SK-N-SH (cell line): ENCODE data around the gene COLEC11. TPM values are rescaled to one million over a fixed set of nuclear protein-coding genes. Genes with fewer than 3 reads are reported as not detected.

ENCODE experiments used
- CTCF ChIA-PET: fragments of 300-600, 350-600 bp; formaldehyde crosslinking; extraction: SDS; loops from one replicate; lab custom pipeline; 2021; lab: Yijun Ruan, JAX
- POLR2A ChIA-PET: fragments of 350-600 bp; sonication (Branson Sonifier 250); formaldehyde crosslinking; extraction: SDS; loops from one replicate; lab custom pipeline; 2020; ENCODE audit warnings: antibody characterized with exemption, inconsistent platforms; lab: Yijun Ruan, JAX
- DNase-seq: peaks from one replicate; pipeline ENCODE4 v3.0.0; 2012
- H2AFZ ChIP-seq: fragments of 200-600 bp; sonication (generic); 2 replicates; pipeline ENCODE4 v1.8.1; 2016; ENCODE audit warnings: antibody characterized with exemption, mild to moderate bottlenecking, low read depth
- H3F3A ChIP-seq: fragments of 200-600 bp; sonication (generic); replicated peaks from 2 replicates; pipeline ENCODE3; 2016; ENCODE audit warnings: antibody characterized with exemption, mild to moderate bottlenecking; ENCODE audit not compliant: insufficient read depth
- H3K27ac ChIP-seq, 2 experiments: fragments of 200-500 bp in 1 of 2; fragments of 200-600 bp in 1 of 2; sonication (Bioruptor generic) in 1 of 2; sonication (generic), shearing (Covaris generic) in 1 of 2; 2 replicates each; pipeline versions ENCODE4 v1.5.1 to v1.6.1; 2014 to 2016; ENCODE audit warnings: low read depth in 2 of 2, inconsistent platforms in 1 of 2, low read length in 1 of 2, mild to moderate bottlenecking in 1 of 2, mixed read lengths in 1 of 2
- H3K27me3 ChIP-seq: fragments of 200-600 bp; sonication (generic), shearing (Covaris generic); 2 replicates; pipeline ENCODE4 v1.6.1; 2016; ENCODE audit warnings: mixed run types; ENCODE audit not compliant: insufficient read depth
- H3K36me3 ChIP-seq, 2 experiments: fragments of 200-500 bp in 1 of 2; fragments of 200-600 bp in 1 of 2; sonication (Bioruptor generic) in 1 of 2; sonication (generic) in 1 of 2; replicated peaks in 1 of 2; 2 replicates each; pipeline versions ENCODE3 to v1.5.1; 2014 to 2016; ENCODE audit warnings: low read length in 1 of 2, mild to moderate bottlenecking in 1 of 2; ENCODE audit not compliant: insufficient read depth in 2 of 2, control insufficient read depth in 1 of 2
- H3K4me1 ChIP-seq, 2 experiments: fragments of 200-500 bp in 1 of 2; fragments of 200-600 bp in 1 of 2; sonication (Bioruptor generic) in 1 of 2; sonication (generic), shearing (Covaris generic) in 1 of 2; 2 replicates each; pipeline versions ENCODE4 v1.5.1 to v1.6.1; 2014 to 2016; ENCODE audit warnings: low read depth in 1 of 2, low read length in 1 of 2, mixed run types in 1 of 2; ENCODE audit not compliant: insufficient read depth in 2 of 2, control insufficient read depth in 1 of 2
- H3K4me2 ChIP-seq: fragments of 200-600 bp; sonication (generic), shearing (Covaris generic); 2 replicates; pipeline ENCODE4 v1.6.1; 2017; ENCODE audit warnings: mixed run types
- H3K4me3 ChIP-seq, 2 experiments: fragments of 200-500 bp in 1 of 2; fragments of 200-600 bp in 1 of 2; sonication (Bioruptor generic) in 1 of 2; sonication (generic), shearing (Covaris generic) in 1 of 2; 2 replicates each; pipeline versions ENCODE4 v1.5.1 to v1.8.1; 2014 to 2016; ENCODE audit warnings: low read depth in 2 of 2, inconsistent platforms in 1 of 2, low read length in 1 of 2, mild to moderate bottlenecking in 1 of 2, mixed read lengths in 1 of 2, moderate library complexity in 1 of 2
- H3K79me2 ChIP-seq: fragments of 200-600 bp; sonication (generic); 2 replicates; pipeline ENCODE4 v1.8.1; 2017; ENCODE audit warnings: mild to moderate bottlenecking; ENCODE audit not compliant: insufficient read depth
- H3K9ac ChIP-seq: fragments of 200-600 bp; sonication (generic); 2 replicates; pipeline ENCODE4 v1.6.1; 2017; ENCODE audit warnings: mixed run types
- H3K9me2 ChIP-seq: fragments of 200-600 bp; sonication (generic); 2 replicates; pipeline ENCODE4 v1.6.1; 2017; ENCODE audit warnings: mixed run types
- H3K9me3 ChIP-seq: fragments of 200-600 bp; sonication (generic); 2 replicates; pipeline ENCODE4 v1.6.1; 2017; ENCODE audit warnings: mixed run types, mild to moderate bottlenecking, moderate library complexity
- H4K20me1 ChIP-seq: fragments of 200-600 bp; sonication (generic); 2 replicates; pipeline ENCODE4 v1.6.1; 2017; ENCODE audit warnings: mild to moderate bottlenecking, mixed run types; ENCODE audit not compliant: insufficient read depth
- CTCF ChIP-seq: fragments of 200-600 bp; sonication (generic); IDR thresholded peaks from 2 replicates; pipeline ENCODE4 v1.6.1; 2017; ENCODE audit warnings: antibody characterized with exemption, mild to moderate bottlenecking, moderate library complexity
- EP300 ChIP-seq, 2 experiments: IDR thresholded peaks; 2 replicates each; pipeline versions ENCODE4 v1.4.0 to v1.6.1; 2012; ENCODE audit warnings: borderline replicate concordance in 1 of 2, low read depth in 1 of 2, low read length in 1 of 2
- FOXJ3 ChIP-seq: sonication (generic); formaldehyde crosslinking; IDR thresholded peaks from 2 replicates; pipeline ENCODE4 v1.5.1; 2020; ENCODE audit warnings: mild to moderate bottlenecking, missing genetic modification reagents
- FOXM1 ChIP-seq: IDR thresholded peaks from 2 replicates; pipeline ENCODE4 v1.4.0; 2012; ENCODE audit warnings: low read depth, mild to moderate bottlenecking
- GABPA ChIP-seq: IDR thresholded peaks from 2 replicates; pipeline ENCODE4 v1.4.0; 2012; ENCODE audit warnings: low read depth, mild to moderate bottlenecking
- GATA2 ChIP-seq: sonication (generic); formaldehyde crosslinking; IDR thresholded peaks from 2 replicates; pipeline ENCODE4 v1.5.0; 2020; ENCODE audit warnings: mild to moderate bottlenecking, missing genetic modification reagents
- JUND ChIP-seq: IDR thresholded peaks from 2 replicates; pipeline ENCODE4 v1.4.0; 2012
- MAX ChIP-seq: IDR thresholded peaks from 2 replicates; pipeline ENCODE4 v1.4.0; 2012; ENCODE audit warnings: low read depth
- MEF2A ChIP-seq: IDR thresholded peaks from 2 replicates; pipeline ENCODE4 v1.4.0; 2012; ENCODE audit warnings: low read depth, borderline replicate concordance
- NFIC ChIP-seq: IDR thresholded peaks from 2 replicates; pipeline ENCODE4 v1.4.0; 2012; ENCODE audit warnings: borderline replicate concordance
- PBX3 ChIP-seq: IDR thresholded peaks from 2 replicates; pipeline ENCODE4; 2012
- POLR2AphosphoS5 ChIP-seq: IDR thresholded peaks from 2 replicates; pipeline ENCODE4 v1.6.1; 2012; ENCODE audit warnings: low read depth, low read length
- RAD21 ChIP-seq: IDR thresholded peaks from 2 replicates; pipeline ENCODE4 v1.6.1; 2012; ENCODE audit warnings: mild to moderate bottlenecking, low read length
- RFX5 ChIP-seq: IDR thresholded peaks from 2 replicates; pipeline ENCODE4 v1.6.1; 2012; ENCODE audit warnings: mild to moderate bottlenecking, improper control_type of control experiment, low read length
- SMC3 ChIP-seq: IDR thresholded peaks from 2 replicates; pipeline ENCODE4 v1.6.1; 2012; ENCODE audit warnings: low read depth, low read length, improper control_type of control experiment
- TAF1 ChIP-seq: IDR thresholded peaks from 2 replicates; pipeline ENCODE4 v1.6.1; 2012; ENCODE audit warnings: low read depth, mild to moderate bottlenecking, low read length, moderate library complexity, borderline replicate concordance
- TCF12 ChIP-seq: IDR thresholded peaks from 2 replicates; pipeline ENCODE4 v1.4.0; 2012
- TEAD4 ChIP-seq: IDR thresholded peaks from 2 replicates; pipeline ENCODE4 v1.4.0; 2012; ENCODE audit warnings: mild to moderate bottlenecking, borderline replicate concordance; ENCODE audit not compliant: insufficient read depth
- USF1 ChIP-seq: IDR thresholded peaks from 2 replicates; pipeline ENCODE4 v1.4.0; 2012; ENCODE audit warnings: low read depth, borderline replicate concordance
- YY1 ChIP-seq: IDR thresholded peaks from 2 replicates; pipeline ENCODE4 v1.4.0; 2012; ENCODE audit warnings: low read depth, mild to moderate bottlenecking
- ZBTB33 ChIP-seq: IDR thresholded peaks from 2 replicates; pipeline ENCODE4 v1.4.0; 2012; ENCODE audit warnings: low read depth, borderline replicate concordance
- WGBS: methylation state at CpG from one replicate; pipeline ENCODE4 v1.1.6; 2017; ENCODE audit warnings: low lambda C conversion rate; 5-methylcytosine and 5-hydroxymethylcytosine counted together
- polyA plus RNA-seq, 3 experiments: library from polyadenylated mRNA; depleted of rRNA; stranded (reverse); fragments of >200 nt; gene quantifications; 2 replicates each; pipeline ENCODE4 v1.2.3, GENCODE V29; 2012

The COLEC11 gene
- polyA plus RNA-seq, 1 of the 3 experiments (the other 2 are of a cell fraction) = 8.7 TPM

GRCh38 chr2:3604991-3605961 lies 10.4 kb downstream of the COLEC11 start (continued):
- TF ChIP-seq RAD21 (peak; percentile 12; the same call in 1 of the 2 replicates), YY1 (no peak), CTCF (no peak), JUND (no peak), NFIC (no peak), PBX3 (no peak), POLR2AphosphoS5 (peak; percentile 68), GATA2 (CRISPR knock-in tag) (no peak), MAX (peak; percentile 77), FOXJ3 (CRISPR knock-in tag) (no peak), MEF2A (no peak)

- Histone ChIP-seq H2AFZ (peak overlapping the region; percentile 85), H3K27me3 (no peaks in the 10 kb centered on the region), H4K20me1 (no peaks in the 10 kb centered on the region), H3K9me3 (no peaks in the 10 kb centered on the region), H3K27ac (peak overlapping the region; percentile 56 to 97; a peak in 3 of 4 replicates), H3K9ac (no peak overlapping the region), H3K4me3 (no peak overlapping the region), H3K36me3 (no peaks in the 10 kb centered on the region), H3F3A (no peaks in the 10 kb centered on the region), H3K79me2 (no peaks in the 10 kb centered on the region), H3K4me2 (peak overlapping the region; percentile 4; the same call in 1 of the 2 replicates), H3K9me2 (no peaks in the 10 kb centered on the region), H3K4me1 (peaks cover 5 to 85% of the 10 kb centered on the region in 2 experiments; a peak in 3 of 4 replicates)
- no peak for DNase-seq
- POLR2A ChIA-PET = interaction anchor here (0.6 to 3.7 kb wide), 9 partner anchors 11 to 479 kb away, joined by 3 to 39 read pairs (median 3); partner anchors contain the start of gene COLEC11
- CTCF ChIA-PET = interaction anchor here (0.9 to 2.8 kb wide), 5 partner anchors 11 to 144 kb away, joined by 4 to 18 read pairs (median 10); partner anchors contain the start of gene COLEC11
- TF ChIP-seq GABPA = no peak
- no peak for TF ChIP-seq USF1
- no peak for TF ChIP-seq TCF12
- no peak for TF ChIP-seq ZBTB33
- no peak for TF ChIP-seq NFIC
- no peak for TF ChIP-seq GATA2 (CRISPR knock-in tag)
- no peak for TF ChIP-seq TEAD4
- no peak for TF ChIP-seq FOXJ3 (CRISPR knock-in tag)
- no peak for TF ChIP-seq TAF1
- no peak for TF ChIP-seq RFX5
- TF ChIP-seq SMC3 = no peak
- no peak for TF ChIP-seq FOXM1
- TF ChIP-seq EP300 (IDR thresholded peaks at IDR 0.05; ENCODE audit: borderline replicate concordance in 1 of 2, low read depth in 1 of 2, low read length in 1 of 2) = no peak
- WGBS = 94% methylated on average over 6 of the region's 11 CpGs
These were observed 11.1 kb downstream of the COLEC11 start for GRCh38 chr2:3606028-3606369.
